GM12891 (cell line): ENCODE results near the gene MOB3A.

Experiments
- DNase-seq: peaks from one replicate; pipeline ENCODE4 v3.0.0; 2011; ENCODE audit warnings: low spot score; ENCODE audit not compliant: insufficient read length
- FAIRE-seq: peaks from 2 replicates; lab custom pipeline; 2011; peaks lifted over from hg19 to GRCh38; lab: Jason Lieb, UNC
- PAX5 ChIP-seq: IDR thresholded peaks from 2 replicates; pipeline ENCODE4 v1.6.1; 2011; ENCODE audit warnings: low read length, moderate library complexity, mild to moderate bottlenecking; ENCODE audit not compliant: insufficient read depth, severe bottlenecking
- POLR2A ChIP-seq: IDR thresholded peaks from 2 replicates; pipeline ENCODE4 v1.6.1; 2011; ENCODE audit warnings: low read depth, low read length, control low read depth
- POLR2AphosphoS5 ChIP-seq: IDR thresholded peaks from 2 replicates; pipeline ENCODE4 v1.6.1; 2011; ENCODE audit warnings: low read depth, low read length, control low read depth
- POU2F2 ChIP-seq: IDR thresholded peaks from 2 replicates; pipeline ENCODE4 v1.6.1; 2011; ENCODE audit warnings: low read depth, mild to moderate bottlenecking, control low read depth, low read length, moderate library complexity
- SPI1 ChIP-seq: IDR thresholded peaks from 2 replicates; pipeline ENCODE4 v1.6.1; 2011; ENCODE audit warnings: low read depth, low read length, control low read depth
- TAF1 ChIP-seq: IDR thresholded peaks from 2 replicates; pipeline ENCODE4 v1.6.1; 2011; ENCODE audit warnings: low read depth, low read length, control low read depth

Gene MOB3A

GRCh38 chr19:2048959-2049740 lies 47.0 kb downstream of the MOB3A start:
- no peak for TF ChIP-seq POLR2AphosphoS5
- no peak for TF ChIP-seq TAF1
- TF ChIP-seq SPI1: no peak
- no peak for TF ChIP-seq POLR2A
- TF ChIP-seq PAX5: no peak
- TF ChIP-seq POU2F2: no peak
- DNase-seq (no peak), FAIRE-seq (no peak)

DNA sequence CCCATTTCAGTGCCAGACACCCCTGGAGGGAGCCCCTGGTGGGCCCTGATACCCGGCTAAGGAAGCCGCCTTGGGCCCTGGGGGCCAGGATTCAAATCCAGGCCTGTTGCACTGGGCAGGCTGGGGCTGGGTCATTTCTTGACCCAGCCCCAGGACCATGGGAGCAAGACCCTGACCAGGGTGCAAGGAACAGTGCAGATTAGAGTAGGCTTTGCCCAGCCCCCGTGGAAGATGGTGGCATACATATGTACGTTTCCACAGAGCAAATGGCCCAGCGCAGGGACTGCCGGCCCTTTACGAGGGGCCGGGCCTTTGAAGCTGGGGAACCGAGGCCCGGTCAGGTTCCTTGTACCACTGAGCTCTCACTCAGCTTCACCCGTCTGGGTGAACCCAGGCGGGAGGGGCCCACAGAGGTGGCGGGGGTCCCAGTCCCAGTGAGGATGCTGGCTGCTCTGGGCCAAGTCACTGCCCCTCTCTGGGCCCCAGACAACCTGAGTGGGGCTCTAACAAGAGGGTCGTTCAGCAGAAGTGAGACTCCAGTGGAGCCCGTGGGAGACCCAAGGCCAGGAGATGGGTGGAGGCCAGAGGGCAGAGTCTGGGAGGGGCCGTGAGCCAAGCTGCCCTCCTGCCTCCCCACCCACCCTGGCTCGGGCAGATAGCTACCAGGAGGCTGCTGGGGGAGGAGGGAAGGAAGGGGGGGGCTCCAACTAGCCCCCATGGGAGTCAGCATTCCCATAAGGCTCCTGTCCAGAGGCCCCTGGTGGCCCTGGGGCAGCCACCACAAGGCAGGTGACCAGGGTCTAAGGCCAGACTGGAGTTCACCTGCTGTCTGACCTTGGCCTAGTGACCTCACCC lies 47.8 kb downstream of the MOB3A start:
- DNase-seq (no peak), FAIRE-seq (no peak)
- TF ChIP-seq POLR2AphosphoS5: no peak
- TF ChIP-seq POU2F2: no peak
- TF ChIP-seq PAX5: no peak
- TF ChIP-seq SPI1: no peak
- TF ChIP-seq POLR2A: no peak; the same call in 1 of the 2 replicates
- no peak for TF ChIP-seq TAF1

DNA sequence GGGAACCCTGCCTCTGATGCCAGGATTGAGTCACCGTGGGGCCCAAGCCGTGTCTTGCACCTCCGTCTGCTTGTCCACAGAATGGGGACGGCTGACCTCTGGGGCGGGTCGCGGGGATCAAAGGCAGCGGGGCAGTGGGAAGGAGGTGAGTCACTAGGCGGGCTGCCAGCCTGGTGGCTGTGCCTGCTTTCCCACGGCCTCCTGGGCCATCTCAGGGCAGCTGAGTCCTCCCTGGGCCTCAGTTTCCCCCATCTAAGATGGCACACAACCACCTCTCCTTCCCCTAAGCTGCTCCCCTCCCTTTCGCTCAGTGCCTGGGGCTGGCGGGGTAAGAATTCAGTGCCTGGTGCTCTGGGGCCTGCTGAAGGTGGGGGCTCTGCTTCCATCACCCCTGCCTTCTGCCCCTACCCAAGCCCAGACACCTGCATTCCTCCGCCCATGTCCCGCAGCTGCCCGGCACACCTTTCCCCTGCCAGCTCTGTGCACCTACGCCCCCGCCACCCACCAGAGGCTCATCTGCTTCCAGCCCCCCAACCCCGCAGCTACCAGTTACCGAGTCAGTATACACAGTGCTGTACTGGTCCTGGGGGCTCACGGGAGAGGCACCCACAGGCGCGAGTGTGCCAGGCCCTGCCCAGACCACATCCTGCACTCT lies 48.5 kb downstream of the MOB3A start:
- FAIRE-seq (no peak), DNase-seq (no peak)
- no peak for TF ChIP-seq SPI1
- TF ChIP-seq POLR2AphosphoS5: no peak
- no peak for TF ChIP-seq POU2F2
- no peak for TF ChIP-seq PAX5
- no peak for TF ChIP-seq TAF1
- no peak for TF ChIP-seq POLR2A

DNA sequence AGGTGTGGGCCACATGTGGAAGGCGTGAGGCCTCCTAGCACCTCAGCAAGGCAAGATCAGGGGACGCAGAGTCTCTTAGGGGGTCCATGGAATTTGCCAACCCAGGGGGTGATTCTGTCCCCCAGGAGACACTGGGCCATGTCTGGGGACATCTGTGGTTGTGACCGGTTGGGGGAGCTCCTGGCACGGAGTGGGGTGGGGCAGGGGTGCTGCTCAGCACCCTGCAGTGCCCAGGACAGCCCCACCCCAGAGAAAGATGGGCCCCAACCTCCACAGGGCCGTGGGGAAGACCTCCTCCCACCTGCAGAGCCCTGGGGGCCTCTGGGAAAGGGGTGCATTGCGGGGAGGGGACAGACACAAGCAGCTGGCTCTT lies 49.1 kb downstream of the MOB3A start:
- DNase-seq (no peak), FAIRE-seq (no peak)
- TF ChIP-seq POLR2A (no peak), PAX5 (no peak), POU2F2 (no peak), TAF1 (no peak), SPI1 (no peak), POLR2AphosphoS5 (no peak)

DNA sequence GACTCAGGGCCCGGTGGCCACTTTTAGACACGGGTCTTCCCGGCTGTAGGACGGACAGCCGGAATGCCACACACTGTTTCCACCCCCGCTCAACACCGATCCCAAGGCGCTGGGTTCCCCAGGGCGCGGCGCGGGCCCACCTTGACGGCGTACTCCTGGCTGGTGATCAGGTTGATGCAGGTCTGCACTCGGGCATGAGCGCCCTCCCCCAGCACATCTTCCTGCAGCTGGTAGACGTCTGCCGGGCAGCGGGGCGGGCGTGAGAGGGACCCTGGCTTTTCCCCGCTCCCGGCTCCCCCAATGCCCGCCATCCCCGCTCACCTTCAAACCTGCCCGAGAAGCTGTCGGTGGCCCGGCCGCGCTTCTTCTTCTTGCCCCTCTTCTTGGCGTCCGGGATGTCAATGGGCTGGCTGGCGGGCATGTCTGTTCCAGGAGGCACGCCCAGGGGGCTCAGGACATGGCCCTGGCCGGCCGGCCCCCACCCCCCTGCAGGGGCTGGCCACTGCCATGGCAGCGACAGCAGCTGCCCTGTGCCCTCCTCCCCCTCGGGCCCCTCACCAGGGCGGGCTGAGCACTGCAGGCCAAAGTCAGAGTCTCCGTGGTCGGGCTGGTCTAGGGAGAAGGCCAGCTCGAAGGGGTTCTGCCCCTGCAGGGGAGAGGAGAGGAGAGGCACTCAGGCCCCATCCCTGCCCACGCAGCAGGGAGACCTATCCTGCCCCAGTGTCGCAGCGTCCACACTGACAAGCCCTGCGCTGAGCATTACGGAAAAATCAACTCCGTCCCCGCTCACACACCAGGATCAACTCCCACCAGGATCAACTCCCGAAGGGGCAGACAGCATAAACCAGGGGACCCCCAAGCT lies 49.8 kb downstream of the MOB3A start:
- DNase-seq: no peak
- no peak for TF ChIP-seq TAF1
- no peak for TF ChIP-seq POLR2AphosphoS5
- TF ChIP-seq POU2F2: no peak
- no peak for TF ChIP-seq SPI1
- no peak for TF ChIP-seq PAX5
- TF ChIP-seq POLR2A: no peak; the same call in 1 of the 2 replicates

GRCh38 chr19:2045501-2046045 lies 50.6 kb downstream of the MOB3A start:
- no peak for DNase-seq
- FAIRE-seq: no peak
- TF ChIP-seq SPI1 (no peak), PAX5 (no peak), POU2F2 (no peak), POLR2AphosphoS5 (no peak; the same call in 1 of the 2 replicates), TAF1 (no peak), POLR2A (no peak)

More for the DNA sequence above, 49.8 kb downstream of the MOB3A start:
- FAIRE-seq: no peak

DNA sequence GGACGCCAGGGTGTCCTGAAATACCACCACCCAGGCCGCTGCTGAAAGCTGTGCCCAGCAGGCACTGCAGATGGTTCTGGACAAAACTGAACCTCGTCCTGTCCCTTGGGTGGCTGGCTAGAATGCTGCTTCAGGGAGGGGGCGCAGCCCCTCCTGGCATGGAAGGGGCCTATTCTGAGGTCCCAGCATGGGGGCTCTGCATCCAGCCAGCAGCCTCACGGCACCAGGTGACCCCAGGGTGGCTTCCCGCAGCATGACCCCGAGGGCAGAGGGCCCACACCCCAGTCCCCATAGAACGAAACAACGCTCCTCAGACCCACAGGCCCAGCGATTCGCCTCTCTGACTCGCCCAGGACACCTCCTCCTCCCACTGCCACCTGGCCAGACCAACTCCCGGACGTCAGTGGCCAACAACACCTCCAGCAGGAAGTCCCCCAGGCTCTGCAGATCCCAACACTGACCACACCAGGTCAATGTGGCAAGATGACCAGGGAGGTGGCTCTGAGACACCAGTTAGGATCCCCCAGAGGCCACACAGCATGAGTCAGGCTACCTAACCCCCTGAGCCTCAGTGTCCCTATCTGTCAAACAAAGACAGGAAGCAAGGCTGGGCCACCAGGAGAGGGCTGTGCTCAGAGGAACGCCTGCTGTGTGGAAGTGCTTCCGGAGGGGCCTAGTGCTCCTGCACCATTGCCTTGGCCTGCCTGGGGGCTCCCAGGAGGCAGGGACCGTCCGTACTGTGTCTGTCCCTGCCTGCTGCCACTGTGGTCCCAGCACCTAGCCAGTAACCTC lies 51.2 kb downstream of the MOB3A start:
- DNase-seq: no peak
- peak; percentile 31 for FAIRE-seq
- TF ChIP-seq TAF1: no peak

- FAIRE-seq (no peak), DNase-seq (no peak)
- TF ChIP-seq POLR2AphosphoS5: peak; percentile 24; the same call in 1 of the 2 replicates
- TF ChIP-seq SPI1: no peak
These were observed 52.0 kb downstream of the MOB3A start for GRCh38 chr19:2043961-2044708.
